Natural killer cell (primary cell): Measurements from ENCODE around the gene ARL15. TPM values are rescaled to one million over a fixed set of nuclear protein-coding genes. Genes with fewer than 3 reads are reported as not detected.

Experiments used
- ATAC-seq, 3 donors: fragments of 150-1000 bp in 2 of 3; fragments of 200-7000 bp in 1 of 3; cut with Tn5 transposase; 1 replicate in 1 of 3; 2 replicates in 2 of 3; pipeline ENCODE4 v1.10.0; 2021; ENCODE audit warnings: mild to moderate bottlenecking in 2 of 3, moderate library complexity in 2 of 3
- DNase-seq, 2 donors: peaks; one replicate each; pipeline versions ENCODE4 v3.0.0 to v3.0.0-alpha.2; 2013 to 2021; ENCODE audit warnings: mixed read lengths in 1 of 2
- H3K27ac ChIP-seq: one replicate; pipeline ENCODE4 v1.5.1; 2013; ENCODE audit warnings: mild to moderate bottlenecking, low read length
- H3K27me3 ChIP-seq: one replicate; pipeline ENCODE4 v1.6.1; 2013; ENCODE audit warnings: low read length; ENCODE audit not compliant: control insufficient read depth, insufficient read depth
- H3K36me3 ChIP-seq: one replicate; pipeline ENCODE4 v1.6.1; 2013; ENCODE audit warnings: low read length; ENCODE audit not compliant: control insufficient read depth, insufficient read depth
- H3K4me1 ChIP-seq: one replicate; pipeline ENCODE4 v1.6.1; 2013; ENCODE audit warnings: low read length; ENCODE audit not compliant: control insufficient read depth, insufficient read depth
- H3K4me3 ChIP-seq: one replicate; pipeline ENCODE4 v1.5.1; 2013; ENCODE audit warnings: low read length
- H3K9me3 ChIP-seq: one replicate; pipeline ENCODE4 v1.6.1; 2013; ENCODE audit warnings: low read length; ENCODE audit not compliant: control insufficient read depth, insufficient read depth
- H3K27ac Mint-ChIP-seq, 2 donors: one replicate each; pipeline ENCODE4 v1.8.0; 2022; ENCODE audit warnings: mild to moderate bottlenecking in 2 of 2, mixed read lengths in 2 of 2, moderate library complexity in 1 of 2
- H3K27me3 Mint-ChIP-seq, 2 donors: one replicate each; pipeline ENCODE4 v1.8.0; 2022; ENCODE audit warnings: low read depth in 2 of 2, mixed read lengths in 2 of 2
- H3K36me3 Mint-ChIP-seq: one replicate; pipeline ENCODE4 v1.8.0; 2022; ENCODE audit warnings: mixed read lengths
- H3K4me1 Mint-ChIP-seq, 2 donors: one replicate each; pipeline ENCODE4 v1.8.0; 2022; ENCODE audit warnings: mixed read lengths in 2 of 2
- H3K4me3 Mint-ChIP-seq: one replicate; pipeline ENCODE4 v1.8.0; 2022; ENCODE audit warnings: mild to moderate bottlenecking, moderate library complexity, mixed read lengths
- H3K9me3 Mint-ChIP-seq, 2 donors: one replicate each; pipeline ENCODE4 v1.8.0; 2022; ENCODE audit warnings: mixed read lengths in 2 of 2
- CTCF ChIP-seq: fragments of 200-600 bp; IDR thresholded peaks from one replicate; pipeline ENCODE4 v1.8.0; 2022; ENCODE audit warnings: antibody characterized with exemption
- WGBS: methylation state at CpG from one replicate; pipeline ENCODE4 v1.1.7; 2013; ENCODE audit warnings: missing lambda C conversion rate; ENCODE audit not compliant: insufficient coverage; 5-methylcytosine and 5-hydroxymethylcytosine counted together
- intact Hi-C: fragments of 100-400 bp; cut with micrococcal nuclease; formaldehyde crosslinking; loops from one replicate; pipeline ENCODE4 v1.14.2; 2022
- total RNA-seq, 4 donors: library from RNA; stranded (reverse); fragments of 120-200 nt in 1 of 4; gene quantifications; one replicate each; pipeline versions ENCODE4 v1.2.3 to v1.2.4, GENCODE V29; 2013 to 2022

The ARL15 gene
- total RNA-seq, 3 donors from 2014 or later (not counting 1 experiment from before 2014, with no cell fraction given): 28.9 to 35.1 (median 33.1) TPM

- no peak overlapping the region for H3K4me3 Mint-ChIP-seq
- Histone ChIP-seq H3K36me3 (no peaks in the 10 kb centered on the region), H3K27ac (no peak overlapping the region), H3K4me1 (no peaks in the 10 kb centered on the region), H3K27me3 (no peaks in the 10 kb centered on the region), H3K9me3 (no peaks in the 10 kb centered on the region), H3K4me3 (no peak overlapping the region)
- no peaks in the 10 kb centered on the region for H3K9me3 Mint-ChIP-seq
- H3K27ac Mint-ChIP-seq: no peak overlapping the region
- H3K27me3 Mint-ChIP-seq: no peaks in the 10 kb centered on the region
- no peak for TF ChIP-seq CTCF
- peaks cover 2 to 4% of the 10 kb centered on the region in 2 donors for H3K4me1 Mint-ChIP-seq
- DNase-seq: no peak
- WGBS: 97% methylated on average over 7 of the region's 7 CpGs
- intact Hi-C loops: no loop called here
- ATAC-seq: no peak
- H3K36me3 Mint-ChIP-seq: no peaks in the 10 kb centered on the region
Observed at GRCh38 chr5:53936481-53937352, 373.7 kb downstream of the ARL15 start.

DNA sequence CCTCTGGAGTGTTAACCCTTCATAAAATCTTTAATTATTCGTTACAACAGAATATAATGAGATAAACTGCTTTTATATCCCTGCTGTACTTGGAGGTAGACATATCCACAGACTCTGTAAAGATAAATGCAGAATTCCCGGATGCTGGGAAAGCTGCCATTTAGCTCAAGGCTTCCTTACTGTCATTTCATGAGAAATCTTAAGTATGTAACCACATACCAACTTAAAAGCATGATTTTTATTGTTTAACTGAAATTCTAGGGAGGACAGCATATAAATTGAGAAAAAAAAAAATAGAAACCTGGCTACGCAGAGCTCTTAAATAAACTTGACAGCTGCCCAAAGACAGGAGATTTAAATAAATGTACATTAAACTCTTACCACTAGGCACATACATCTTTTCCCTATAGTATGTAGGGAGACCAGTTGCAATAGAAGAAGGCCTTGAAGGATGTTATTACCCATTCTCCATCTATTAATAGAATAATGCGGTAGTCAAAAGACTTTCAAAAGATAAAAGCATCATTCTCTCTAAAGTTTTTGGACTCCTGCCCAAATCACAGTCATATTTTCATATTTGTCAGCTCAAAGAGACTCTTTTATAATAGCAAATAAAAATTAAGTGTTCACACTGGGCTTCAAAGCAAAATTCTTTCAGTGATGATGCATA lies 376.1 kb downstream of the ARL15 start:
- H3K27me3 Mint-ChIP-seq: no peaks in the 10 kb centered on the region
- no peaks in the 10 kb centered on the region for H3K27me3 ChIP-seq
- H3K36me3 ChIP-seq: no peaks in the 10 kb centered on the region
- H3K9me3 Mint-ChIP-seq: no peaks in the 10 kb centered on the region
- peaks cover 5 to 16% of the 10 kb centered on the region in 2 donors for H3K4me1 Mint-ChIP-seq
- no peaks in the 10 kb centered on the region for H3K4me1 ChIP-seq
- WGBS: 93% methylated on average over 3 of the region's 4 CpGs
- ATAC-seq (no peak), DNase-seq (no peak)
- H3K27ac ChIP-seq: no peak overlapping the region
- intact Hi-C loops: no loop called here
- TF ChIP-seq CTCF: no peak
- H3K9me3 ChIP-seq: no peaks in the 10 kb centered on the region
- H3K27ac Mint-ChIP-seq: no peak overlapping the region
- no peaks in the 10 kb centered on the region for H3K36me3 Mint-ChIP-seq
- no peak overlapping the region for H3K4me3 Mint-ChIP-seq
- no peak overlapping the region for H3K4me3 ChIP-seq

GRCh38 chr5:53932351-53932750 lies 378.0 kb downstream of the ARL15 start:
- TF ChIP-seq CTCF: no peak
- over 99% methylated on average over 6 of the region's 6 CpGs for WGBS
- H3K27me3 Mint-ChIP-seq: no peaks in the 10 kb centered on the region
- H3K27ac Mint-ChIP-seq: no peak overlapping the region
- no peaks in the 10 kb centered on the region for H3K9me3 ChIP-seq
- H3K4me3 Mint-ChIP-seq: no peak overlapping the region
- H3K36me3 ChIP-seq: no peaks in the 10 kb centered on the region
- intact Hi-C loops: no loop called here
- H3K4me1 ChIP-seq: no peaks in the 10 kb centered on the region
- H3K36me3 Mint-ChIP-seq: no peaks in the 10 kb centered on the region
- H3K4me3 ChIP-seq: no peak overlapping the region
- no peaks in the 10 kb centered on the region for H3K27me3 ChIP-seq
- H3K9me3 Mint-ChIP-seq: no peaks in the 10 kb centered on the region
- no peak for DNase-seq
- peaks cover 9 to 21% of the 10 kb centered on the region in 2 donors for H3K4me1 Mint-ChIP-seq
- no peak overlapping the region for H3K27ac ChIP-seq
- no peak for ATAC-seq
